Measurements from ENCODE around the gene IFRD2. TPM values are rescaled to one million over a fixed set of nuclear protein-coding genes. Genes with fewer than 3 reads are reported as not detected.

IFRD2 gene
- total RNA-seq, 1 donor from 2014 or later = 38.9 TPM

DNA sequence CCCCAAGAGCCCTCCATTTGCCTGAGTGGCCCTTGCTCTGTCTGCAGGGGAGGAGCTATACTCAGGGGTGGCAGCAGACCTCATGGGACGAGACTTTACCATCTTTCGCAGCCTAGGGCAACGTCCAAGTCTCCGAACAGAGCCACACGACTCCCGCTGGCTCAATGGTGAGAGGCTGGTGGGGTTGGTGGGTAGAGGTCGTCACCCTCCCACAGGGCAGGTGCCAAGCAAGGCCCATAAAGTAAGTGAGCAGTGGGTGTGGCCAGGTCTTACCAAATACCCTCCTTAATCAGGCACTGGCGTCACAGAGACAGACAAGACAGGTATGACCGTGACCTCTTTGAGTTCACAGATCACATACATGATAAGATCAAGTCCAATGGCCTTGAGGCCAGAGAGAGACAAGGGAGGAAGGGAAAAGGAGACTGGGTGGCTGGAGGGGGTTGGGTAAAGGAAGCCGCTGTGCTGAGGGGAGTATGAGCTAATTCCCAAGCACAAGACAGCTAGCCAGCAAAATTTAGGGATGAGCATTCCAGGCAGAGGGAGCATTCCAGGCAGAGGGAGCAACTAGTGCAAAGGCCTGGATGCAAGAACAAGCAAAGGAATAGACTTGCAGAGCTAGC lies 20.8 kb downstream of the IFRD2 start:
- no peak for DNase-seq (ENCODE audit: low spot score)
- Mint-ChIP-seq H3K9me3 (ENCODE audit: low read depth) (no peaks in the 10 kb centered on the region), H3K27ac (ENCODE audit: unreplicated experiment) (no peak overlapping the region), H3K27me3 (ENCODE audit: low read depth) (peaks cover 11% of the 10 kb centered on the region), H3K4me1 (ENCODE audit: low read depth) (peaks cover 48% of the 10 kb centered on the region), H3K4me3 (ENCODE audit: unreplicated experiment) (no peak overlapping the region), H3K36me3 (ENCODE audit: low read depth) (no peaks in the 10 kb centered on the region)
- TF ChIP-seq, protein P1, sequence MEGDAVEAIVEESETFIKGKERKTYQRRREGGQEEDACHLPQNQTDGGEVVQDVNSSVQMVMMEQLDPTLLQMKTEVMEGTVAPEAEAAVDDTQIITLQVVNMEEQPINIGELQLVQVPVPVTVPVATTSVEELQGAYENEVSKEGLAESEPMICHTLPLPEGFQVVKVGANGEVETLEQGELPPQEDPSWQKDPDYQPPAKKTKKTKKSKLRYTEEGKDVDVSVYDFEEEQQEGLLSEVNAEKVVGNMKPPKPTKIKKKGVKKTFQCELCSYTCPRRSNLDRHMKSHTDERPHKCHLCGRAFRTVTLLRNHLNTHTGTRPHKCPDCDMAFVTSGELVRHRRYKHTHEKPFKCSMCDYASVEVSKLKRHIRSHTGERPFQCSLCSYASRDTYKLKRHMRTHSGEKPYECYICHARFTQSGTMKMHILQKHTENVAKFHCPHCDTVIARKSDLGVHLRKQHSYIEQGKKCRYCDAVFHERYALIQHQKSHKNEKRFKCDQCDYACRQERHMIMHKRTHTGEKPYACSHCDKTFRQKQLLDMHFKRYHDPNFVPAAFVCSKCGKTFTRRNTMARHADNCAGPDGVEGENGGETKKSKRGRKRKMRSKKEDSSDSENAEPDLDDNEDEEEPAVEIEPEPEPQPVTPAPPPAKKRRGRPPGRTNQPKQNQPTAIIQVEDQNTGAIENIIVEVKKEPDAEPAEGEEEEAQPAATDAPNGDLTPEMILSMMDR (IDR thresholded peaks at IDR 0.05) = no peak

DNA sequence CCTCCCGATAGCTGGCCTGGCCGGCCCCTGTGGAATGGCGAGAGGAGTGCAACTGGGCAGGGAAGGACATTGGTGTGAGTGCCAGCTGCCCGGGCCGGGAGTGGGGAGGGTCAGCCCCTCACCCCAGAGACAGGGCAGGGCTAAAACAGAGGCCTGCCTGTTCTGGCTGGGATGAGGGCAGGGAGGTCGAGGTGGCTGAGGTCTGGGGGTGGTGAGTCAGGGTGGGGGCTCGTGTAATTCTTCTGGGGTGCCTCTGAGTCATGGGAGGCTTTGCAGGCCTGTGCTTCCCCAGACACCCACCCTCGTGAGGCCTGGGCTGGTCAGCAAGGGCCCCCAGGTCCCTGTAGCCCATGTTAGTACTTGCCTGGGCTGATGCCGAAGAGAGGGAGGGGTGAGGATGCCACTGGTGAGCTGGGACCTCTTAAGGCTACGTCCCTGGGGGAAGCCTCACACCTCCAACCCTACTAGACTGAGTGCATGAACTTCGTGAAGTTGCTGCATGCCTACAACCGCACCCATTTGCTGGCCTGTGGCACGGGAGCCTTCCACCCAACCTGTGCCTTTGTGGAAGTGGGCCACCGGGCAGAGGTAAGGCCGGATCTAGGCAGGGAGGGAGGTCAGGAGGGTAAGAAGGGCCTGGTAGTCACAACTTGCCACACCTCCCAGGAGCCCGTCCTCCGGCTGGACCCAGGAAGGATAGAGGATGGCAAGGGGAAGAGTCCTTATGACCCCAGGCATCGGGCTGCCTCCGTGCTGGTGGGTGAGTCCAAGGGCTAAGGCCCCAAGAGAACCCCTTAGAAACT lies 21.6 kb downstream of the IFRD2 start:
- Mint-ChIP-seq H3K4me1 (ENCODE audit: low read depth) (peaks cover 55% of the 10 kb centered on the region), H3K27me3 (ENCODE audit: low read depth) (peaks cover 11% of the 10 kb centered on the region), H3K9me3 (ENCODE audit: low read depth) (no peaks in the 10 kb centered on the region), H3K4me3 (ENCODE audit: unreplicated experiment) (no peak overlapping the region), H3K36me3 (ENCODE audit: low read depth) (no peaks in the 10 kb centered on the region), H3K27ac (ENCODE audit: unreplicated experiment) (no peak overlapping the region)
- TF ChIP-seq, protein P1 (IDR thresholded peaks at IDR 0.05) = no peak
- no peak for DNase-seq (ENCODE audit: low spot score)

DNA sequence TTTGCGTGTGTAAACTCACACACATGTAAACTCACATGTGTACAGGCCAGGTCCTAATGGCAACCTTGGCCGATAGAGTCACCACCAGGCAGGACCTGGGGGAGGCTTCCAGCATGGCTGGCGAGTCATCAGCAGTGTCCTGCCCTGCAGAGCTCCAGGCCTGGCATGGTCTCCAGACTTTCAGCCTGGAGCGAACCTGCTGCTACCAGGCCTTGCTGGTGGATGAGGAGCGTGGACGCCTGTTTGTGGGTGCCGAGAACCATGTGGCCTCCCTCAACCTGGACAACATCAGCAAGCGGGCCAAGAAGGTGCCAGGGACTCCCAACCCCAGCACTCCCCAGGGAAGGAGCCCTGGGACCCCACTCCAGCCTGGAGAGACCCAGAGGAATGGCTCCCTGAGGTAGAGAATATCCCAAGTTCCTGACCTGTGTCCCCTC lies 22.2 kb downstream of the IFRD2 start:
- Mint-ChIP-seq H3K9me3 (ENCODE audit: low read depth) (no peaks in the 10 kb centered on the region), H3K27me3 (ENCODE audit: low read depth) (peaks cover 9% of the 10 kb centered on the region), H3K36me3 (ENCODE audit: low read depth) (no peaks in the 10 kb centered on the region), H3K4me1 (ENCODE audit: low read depth) (peaks cover 58% of the 10 kb centered on the region), H3K27ac (ENCODE audit: unreplicated experiment) (peak overlapping the region; percentile 63), H3K4me3 (ENCODE audit: unreplicated experiment) (no peak overlapping the region)
- TF ChIP-seq, protein P1 (IDR thresholded peaks at IDR 0.05) = no peak
- DNase-seq (ENCODE audit: low spot score) = no peak

DNA sequence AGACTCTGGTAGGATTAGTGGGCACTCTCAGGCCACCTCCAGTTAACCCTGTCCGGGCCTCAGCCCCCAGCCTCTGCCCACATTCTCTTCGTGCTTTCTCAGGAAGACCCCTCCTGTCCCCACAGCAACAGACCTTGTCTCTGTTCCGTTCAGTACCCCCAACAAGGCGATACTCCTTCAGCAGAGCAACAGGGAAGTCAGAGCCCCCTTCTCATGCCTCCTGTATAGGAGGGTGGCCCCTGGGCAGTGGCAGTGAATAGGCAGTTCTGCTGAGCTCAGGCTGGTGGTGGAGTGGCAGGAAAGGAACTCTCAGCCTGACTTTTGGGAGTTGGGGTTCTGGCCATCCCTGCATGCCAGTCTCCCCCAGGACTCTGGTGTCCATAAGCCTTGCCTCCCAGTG lies 22.8 kb downstream of the IFRD2 start:
- Mint-ChIP-seq H3K9me3 (ENCODE audit: low read depth) (no peaks in the 10 kb centered on the region), H3K4me3 (ENCODE audit: unreplicated experiment) (no peak overlapping the region), H3K27ac (ENCODE audit: unreplicated experiment) (peak overlapping the region; percentile 12), H3K27me3 (ENCODE audit: low read depth) (peaks cover 7% of the 10 kb centered on the region), H3K36me3 (ENCODE audit: low read depth) (no peaks in the 10 kb centered on the region), H3K4me1 (ENCODE audit: low read depth) (peaks cover 63% of the 10 kb centered on the region)
- no peak for DNase-seq (ENCODE audit: low spot score)
- TF ChIP-seq, protein P1 (IDR thresholded peaks at IDR 0.05) = no peak

DNA sequence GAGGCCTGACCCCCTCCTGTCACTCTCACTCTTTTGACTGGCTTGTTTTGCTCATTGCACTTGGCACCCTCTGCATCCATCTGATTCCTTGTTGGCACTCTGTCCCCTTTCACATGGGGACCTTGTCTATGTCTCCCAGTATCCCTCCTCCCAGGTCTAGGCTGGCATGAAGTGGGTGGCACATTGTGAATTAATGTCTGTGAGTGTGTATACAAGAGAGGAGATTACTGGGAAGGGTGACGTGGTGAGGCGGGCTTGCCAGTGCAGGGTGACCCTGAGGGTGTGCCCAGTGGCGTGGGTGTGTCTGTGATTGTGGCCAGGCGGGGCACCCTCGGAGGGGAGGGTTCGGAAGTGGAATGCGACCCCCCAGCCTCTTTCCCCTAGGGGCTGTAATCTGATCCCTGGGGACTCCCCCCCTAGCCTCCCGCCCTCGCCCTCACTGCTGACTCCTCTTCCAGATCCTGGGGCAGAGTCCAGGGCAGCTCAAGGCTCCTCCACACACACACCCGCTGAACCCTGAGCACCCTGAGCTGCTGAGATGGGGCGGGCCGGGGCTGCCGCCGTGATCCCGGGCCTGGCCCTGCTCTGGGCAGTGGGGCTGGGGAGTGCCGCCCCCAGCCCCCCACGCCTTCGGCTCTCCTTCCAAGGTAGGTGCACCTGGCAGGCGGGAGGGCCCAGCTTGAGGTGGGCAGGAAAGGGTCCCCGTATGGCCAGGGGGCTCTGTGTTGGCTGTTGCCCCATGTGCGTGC lies 23.4 kb downstream of the IFRD2 start, which contains the start of gene SEMA3B:
Gene SEMA3B, plus strand, starts transcription at position 445 of the 749 bp plus-strand sequence. Its CDS starts 94 bp downstream, at position 539.
- TF ChIP-seq, protein P1 (IDR thresholded peaks at IDR 0.05) = no peak
- Mint-ChIP-seq H3K36me3 (ENCODE audit: low read depth) (no peaks in the 10 kb centered on the region), H3K4me1 (ENCODE audit: low read depth) (peaks cover 65% of the 10 kb centered on the region), H3K4me3 (ENCODE audit: unreplicated experiment) (peak within 1 kb of the TSS; percentile 70), H3K27me3 (ENCODE audit: low read depth) (peaks cover 2% of the 10 kb centered on the region), H3K9me3 (ENCODE audit: low read depth) (no peaks in the 10 kb centered on the region), H3K27ac (ENCODE audit: unreplicated experiment) (peak within 1 kb of the TSS; percentile 63)
- no peak for DNase-seq (ENCODE audit: low spot score)

Measured in chondrocyte (in vitro differentiated cells).